SK-N-SH treated with all-trans-retinoic acid at 6 μM for 48 hours (cell line): ENCODE results near the gene C8B.

ENCODE experiments used
- ARNTL ChIP-seq: fragments of 450-650 bp; formaldehyde crosslinking; IDR thresholded peaks from 2 replicates; pipeline ENCODE4 v1.5.0; 2020; ENCODE audit warnings: low read depth, mild to moderate bottlenecking, moderate library complexity, borderline replicate concordance
- PPARA ChIP-seq: fragments of 250-450 bp; sonication (Bioruptor Pico); IDR thresholded peaks from 2 replicates; pipeline ENCODE4 v1.5.0; 2020; ENCODE audit warnings: mild to moderate bottlenecking, borderline replicate concordance
- RARB ChIP-seq: fragments of 250-450 bp; sonication (Bioruptor Pico); IDR thresholded peaks from 2 replicates; pipeline ENCODE4 v1.8.0; 2021; ENCODE audit warnings: mild to moderate bottlenecking, moderate library complexity
- ZFP30 ChIP-seq: fragments of 450-650 bp; formaldehyde crosslinking; IDR thresholded peaks from 2 replicates; pipeline ENCODE4 v1.5.0; 2022; ENCODE audit warnings: mild to moderate bottlenecking, moderate library complexity
- TF ChIP-seq, protein P1 (sequence below): fragments of 250-450 bp; sonication (Bioruptor Pico); IDR thresholded peaks from 2 replicates; pipeline ENCODE4 v1.8.0; 2020; ENCODE audit warnings: mild to moderate bottlenecking, moderate library complexity, borderline replicate concordance

DNA sequence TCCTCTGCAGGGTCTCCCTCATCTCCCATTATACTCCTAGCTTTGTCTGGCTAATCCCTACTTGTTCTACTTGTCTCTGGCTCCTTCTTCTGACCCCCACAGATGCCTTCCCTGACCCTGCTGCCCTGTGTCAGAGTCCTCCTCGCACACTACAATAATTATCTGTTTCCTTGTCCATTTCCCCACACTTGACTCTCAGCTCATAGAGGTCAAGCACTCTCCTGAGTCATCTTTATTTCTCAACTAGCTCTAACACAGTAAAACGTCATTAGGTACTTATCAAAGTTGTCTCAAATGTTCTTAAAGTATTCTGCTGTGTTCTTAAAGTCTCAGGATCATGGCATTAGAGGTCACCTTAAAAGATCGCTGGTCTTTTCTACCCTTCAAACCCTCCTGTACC lies 64.1 kb downstream of the C8B start:
- TF ChIP-seq RARB (no peak), PPARA (CRISPR knock-in tag) (no peak), ARNTL (CRISPR knock-in tag) (no peak), ZFP30 (CRISPR knock-in tag) (no peak)
- TF ChIP-seq, protein P1, sequence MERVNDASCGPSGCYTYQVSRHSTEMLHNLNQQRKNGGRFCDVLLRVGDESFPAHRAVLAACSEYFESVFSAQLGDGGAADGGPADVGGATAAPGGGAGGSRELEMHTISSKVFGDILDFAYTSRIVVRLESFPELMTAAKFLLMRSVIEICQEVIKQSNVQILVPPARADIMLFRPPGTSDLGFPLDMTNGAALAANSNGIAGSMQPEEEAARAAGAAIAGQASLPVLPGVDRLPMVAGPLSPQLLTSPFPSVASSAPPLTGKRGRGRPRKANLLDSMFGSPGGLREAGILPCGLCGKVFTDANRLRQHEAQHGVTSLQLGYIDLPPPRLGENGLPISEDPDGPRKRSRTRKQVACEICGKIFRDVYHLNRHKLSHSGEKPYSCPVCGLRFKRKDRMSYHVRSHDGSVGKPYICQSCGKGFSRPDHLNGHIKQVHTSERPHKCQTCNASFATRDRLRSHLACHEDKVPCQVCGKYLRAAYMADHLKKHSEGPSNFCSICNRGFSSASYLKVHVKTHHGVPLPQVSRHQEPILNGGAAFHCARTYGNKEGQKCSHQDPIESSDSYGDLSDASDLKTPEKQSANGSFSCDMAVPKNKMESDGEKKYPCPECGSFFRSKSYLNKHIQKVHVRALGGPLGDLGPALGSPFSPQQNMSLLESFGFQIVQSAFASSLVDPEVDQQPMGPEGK: no peak
